GM21717 (cell line): ENCODE results near the gene KLHDC4.
A peak's percentile ranks its signal among the peaks of the same experiment; 100 is the strongest.
"Not testable (repeated sequence)": the region's sequence is repeated elsewhere in the genome, so short reads cannot be mapped to it uniquely, and the experiment has no call there.

Experiments used
- ATAC-seq: cut with Tn5 transposase; IDR thresholded peaks from one replicate; pipeline ENCODE4 v1.9.1; 2021; ENCODE audit warnings: mild to moderate bottlenecking, moderate library complexity; ENCODE audit not compliant: unreplicated experiment

KLHDC4 gene

GRCh38 chr16:87788730-87789436, 23.1 kb upstream of the KLHDC4 start:
- ATAC-seq: not testable (repeated sequence)

DNA sequence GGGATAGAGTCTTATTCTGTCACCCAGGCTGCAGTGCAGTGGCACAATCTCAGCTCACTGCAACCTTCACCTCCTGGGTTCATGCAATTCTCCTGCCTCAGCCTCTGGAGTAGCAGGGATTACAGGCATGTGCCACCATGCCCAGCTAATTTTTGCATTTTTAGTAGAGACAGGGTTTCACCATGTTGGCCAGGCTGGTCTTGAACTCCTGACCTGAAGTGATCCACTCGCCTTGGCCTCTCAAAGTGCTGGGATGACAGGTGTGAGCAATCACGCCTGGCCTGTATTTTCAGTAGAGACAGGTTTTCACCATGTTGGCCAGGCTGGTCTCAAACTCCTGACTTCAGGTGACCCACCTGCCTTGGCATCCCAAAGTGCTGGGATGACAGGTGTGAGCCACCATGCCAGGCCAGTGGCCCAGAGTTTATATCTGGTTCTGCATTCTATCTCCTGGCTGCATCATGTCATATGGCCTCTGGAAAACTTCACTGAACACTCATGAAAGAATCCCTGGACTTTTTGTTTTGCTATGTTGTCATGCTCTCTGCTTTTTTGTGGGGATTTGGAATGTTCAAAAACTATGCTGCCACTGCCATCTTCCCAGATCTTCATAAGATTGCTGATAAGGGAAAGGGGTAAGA, 21.8 kb upstream of the KLHDC4 start:
- ATAC-seq: not testable (repeated sequence)

DNA sequence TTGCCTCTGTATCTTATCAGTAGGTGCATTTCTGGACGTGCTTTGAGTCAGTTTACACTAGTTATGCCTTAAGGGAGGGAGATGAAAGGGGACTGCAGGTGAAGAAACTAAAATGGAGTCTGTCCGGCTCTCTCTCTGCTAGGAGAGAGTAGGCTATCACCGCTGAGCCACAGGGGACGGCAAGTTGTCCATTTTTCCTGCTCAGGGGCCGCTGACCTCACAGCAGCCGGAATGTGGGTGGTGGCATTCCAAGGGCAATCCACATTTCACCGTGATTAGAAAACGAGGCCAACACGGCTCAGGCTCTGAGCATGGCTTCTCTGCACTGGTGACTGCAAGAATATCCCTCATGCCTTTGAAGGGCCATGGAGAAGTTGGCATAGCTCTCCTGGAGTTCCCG, 19.0 kb upstream of the KLHDC4 start:
- ATAC-seq: no peak

GRCh38 chr16:87782033-87782432, 16.2 kb upstream of the KLHDC4 start:
- no peak for ATAC-seq

DNA sequence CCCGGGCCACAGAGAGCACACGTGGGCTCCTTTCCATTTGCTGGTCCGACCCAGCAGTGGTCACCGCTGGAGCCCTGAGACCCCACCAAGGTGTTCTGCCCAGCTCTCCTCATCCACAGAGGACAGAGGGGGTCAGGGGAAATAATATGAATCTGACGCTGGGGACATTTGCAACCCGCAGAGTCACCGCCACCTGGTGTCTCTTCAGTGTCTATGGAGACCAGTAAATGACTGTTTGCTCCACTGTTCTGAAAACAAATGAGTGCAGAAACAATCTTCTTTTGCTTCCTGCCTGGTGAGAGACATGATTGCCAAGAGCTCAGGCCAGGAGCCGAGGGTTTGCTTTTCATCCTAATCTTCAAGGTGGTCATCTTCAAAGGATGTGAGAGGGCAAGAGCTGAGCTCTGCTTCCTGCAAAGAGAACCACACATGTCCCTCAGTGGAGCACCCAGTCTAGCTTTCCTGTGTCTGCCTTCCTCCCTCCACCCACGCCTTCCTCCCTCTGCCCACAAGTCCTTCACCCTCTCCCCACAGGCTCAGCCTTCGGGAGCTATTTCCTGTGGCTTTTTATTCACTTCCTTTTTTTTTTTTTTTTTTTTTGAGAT, 14.7 kb upstream of the KLHDC4 start:
- ATAC-seq: peak; percentile 30

DNA sequence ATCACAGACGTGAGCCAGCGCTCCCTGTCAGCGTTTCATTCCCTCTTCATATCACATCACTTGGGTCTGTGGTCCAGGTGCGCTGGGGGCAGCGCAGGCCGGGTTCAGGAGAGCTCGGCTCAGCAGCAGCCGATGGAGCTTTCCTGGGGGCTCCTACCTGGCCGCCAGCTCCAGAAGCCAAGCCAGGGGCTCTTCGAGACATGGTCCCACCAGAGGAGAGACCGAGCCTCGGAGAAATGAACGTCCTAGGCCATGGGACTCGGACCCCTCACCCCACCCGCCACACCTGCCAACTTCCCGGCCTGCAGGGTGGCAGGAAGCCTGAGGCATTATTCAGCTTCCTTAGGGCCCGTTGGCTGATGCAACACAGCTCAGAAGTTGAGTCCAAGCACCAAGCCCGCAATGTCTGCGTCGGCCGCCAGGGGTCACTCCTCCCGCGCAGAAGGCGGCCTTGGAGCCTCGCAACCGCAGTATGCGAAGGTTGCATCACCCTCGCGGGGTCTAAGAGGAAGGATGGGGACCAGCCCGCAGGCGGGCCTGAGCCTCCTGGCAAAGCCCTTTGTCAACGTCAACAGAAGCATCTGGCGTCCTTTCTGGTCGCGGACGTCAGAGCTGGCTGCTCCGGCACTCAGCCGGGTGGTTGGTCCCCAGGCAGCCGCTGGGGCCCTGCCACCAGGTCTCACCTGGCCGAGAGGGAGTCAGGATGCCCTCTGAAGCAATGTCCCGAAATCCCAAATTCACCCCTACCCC, 13.2 kb upstream of the KLHDC4 start:
- peak; percentile 52 for ATAC-seq

DNA sequence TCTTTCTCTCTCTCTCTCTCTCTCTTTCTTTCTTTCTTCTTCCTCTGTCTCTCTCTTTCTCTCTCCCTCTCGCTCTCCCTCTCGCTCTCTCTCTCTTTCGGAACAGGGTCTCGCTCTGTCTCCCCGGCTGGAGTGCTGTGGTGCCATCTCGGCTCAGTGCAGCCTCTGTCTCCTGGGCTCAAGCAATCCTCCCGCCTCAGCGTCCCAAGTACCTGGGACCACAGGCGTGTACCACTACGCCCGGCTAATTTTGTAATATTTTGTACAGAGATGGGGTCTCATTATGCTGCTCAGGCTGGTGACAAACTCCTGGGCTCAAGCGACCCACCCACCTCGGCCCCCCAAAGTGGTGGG, 12.7 kb upstream of the KLHDC4 start:
- no peak for ATAC-seq

- ATAC-seq: not testable (repeated sequence)
These were observed 8.1 kb upstream of the KLHDC4 start for GRCh38 chr16:87773836-87774235.

GRCh38 chr16:87767456-87767855, 1.7 kb upstream of the KLHDC4 start:
- not testable (repeated sequence) for ATAC-seq

DNA sequence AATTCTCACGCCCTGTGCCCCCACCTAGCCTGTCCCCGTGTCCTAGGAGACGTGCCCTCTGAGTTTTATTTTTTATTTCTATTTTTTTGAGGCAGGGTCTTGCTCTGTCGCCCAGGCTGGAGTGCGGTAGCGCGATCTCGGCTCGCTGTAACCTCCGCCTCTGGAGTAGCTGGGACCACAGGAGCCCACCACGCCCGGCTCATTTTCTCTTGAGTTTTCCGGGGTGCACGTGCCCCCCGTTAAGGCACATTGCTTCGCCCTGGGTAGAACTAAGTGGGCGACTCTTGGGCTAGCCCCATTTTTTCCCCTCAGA, 655 bp upstream of the KLHDC4 start:
- ATAC-seq: no peak

DNA sequence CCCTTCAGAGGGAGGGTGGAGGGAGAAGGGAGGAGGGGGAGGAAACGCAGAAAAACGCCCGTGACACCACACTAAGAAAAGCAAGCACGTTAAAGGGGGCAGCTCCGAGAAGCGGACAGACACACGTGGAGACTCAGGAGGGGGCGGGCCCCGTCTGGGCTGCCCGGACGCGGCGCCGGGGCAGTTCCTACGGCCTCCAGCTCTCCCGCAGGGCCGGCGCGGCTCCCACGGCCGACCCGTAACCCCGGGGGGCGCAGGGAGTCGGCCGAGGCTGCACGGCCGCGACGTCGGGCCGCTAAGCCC, 362 bp downstream of the KLHDC4 start:
- ATAC-seq: peak; percentile 35

DNA sequence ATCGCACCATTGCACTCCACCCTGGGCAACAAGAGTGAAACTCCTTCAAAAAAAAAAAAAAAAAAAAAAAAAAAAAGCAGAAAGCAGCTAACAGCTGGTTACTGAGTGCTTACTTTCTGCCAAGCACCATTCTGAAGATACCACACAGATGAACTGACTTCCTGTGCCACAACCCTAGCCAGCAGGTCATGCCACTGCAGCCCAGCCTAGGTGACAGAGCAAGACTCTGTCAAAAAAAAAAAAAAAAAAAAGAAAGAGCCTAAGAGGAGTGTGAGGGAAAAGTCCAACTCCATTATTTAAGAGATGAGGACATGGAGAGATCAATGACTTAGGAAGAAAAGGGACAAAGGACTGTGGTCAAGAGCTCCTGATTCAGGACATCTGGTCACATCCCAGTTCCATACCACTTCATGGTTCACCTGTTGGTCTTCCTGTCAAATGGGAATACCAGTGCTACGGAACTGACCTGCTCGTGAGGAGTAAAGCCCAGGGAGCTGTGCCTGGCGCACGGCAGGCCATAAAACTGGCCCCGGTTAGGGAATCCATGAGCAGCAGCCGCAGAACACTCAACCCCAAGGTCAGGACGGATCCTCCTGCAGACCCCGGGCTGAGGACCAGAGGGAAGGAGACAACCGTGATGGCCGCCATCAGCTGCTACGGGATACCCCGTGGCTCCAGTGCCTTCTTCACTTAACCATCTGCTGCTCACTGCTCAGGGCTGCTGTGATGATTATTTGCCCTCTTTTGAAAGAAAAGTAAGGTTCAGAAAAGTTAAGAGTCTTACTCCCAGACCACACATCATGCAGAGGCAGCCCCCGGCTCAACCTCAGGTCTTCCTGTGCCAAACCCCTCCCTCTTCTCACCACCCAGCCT, 950 bp downstream of the KLHDC4 start:
- no peak for ATAC-seq

DNA sequence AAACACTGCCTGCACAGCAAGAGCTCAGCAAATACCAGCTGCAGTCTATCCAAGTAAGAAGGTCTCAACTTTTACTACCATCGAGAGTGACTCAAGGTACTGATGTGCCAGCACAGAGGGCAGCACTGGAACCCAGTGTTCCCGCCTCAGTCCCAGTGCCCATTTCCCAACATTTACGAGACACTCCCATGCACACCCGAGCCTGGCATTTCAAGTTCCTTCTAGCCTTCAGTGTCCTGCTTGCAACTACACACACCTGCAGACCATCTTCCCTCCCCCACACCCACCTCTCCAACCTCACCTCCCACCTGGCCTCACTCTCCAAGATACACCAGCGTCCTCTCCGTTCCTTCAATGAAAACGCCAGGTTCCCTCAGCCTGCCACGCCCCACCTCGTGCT, 3.2 kb downstream of the KLHDC4 start:
- no peak for ATAC-seq

GRCh38 chr16:87762071-87762571, 3.7 kb downstream of the KLHDC4 start:
- no peak for ATAC-seq

- no peak for ATAC-seq
These were observed 4.7 kb downstream of the KLHDC4 start for GRCh38 chr16:87761060-87761459.

- no peak for ATAC-seq
These were observed 7.9 kb downstream of the KLHDC4 start for GRCh38 chr16:87757841-87758426.

- ATAC-seq: no peak
These were observed 11.3 kb downstream of the KLHDC4 start for GRCh38 chr16:87754535-87754934.

- no peak for ATAC-seq
These were observed 18.0 kb downstream of the KLHDC4 start for GRCh38 chr16:87747626-87748414.

DNA sequence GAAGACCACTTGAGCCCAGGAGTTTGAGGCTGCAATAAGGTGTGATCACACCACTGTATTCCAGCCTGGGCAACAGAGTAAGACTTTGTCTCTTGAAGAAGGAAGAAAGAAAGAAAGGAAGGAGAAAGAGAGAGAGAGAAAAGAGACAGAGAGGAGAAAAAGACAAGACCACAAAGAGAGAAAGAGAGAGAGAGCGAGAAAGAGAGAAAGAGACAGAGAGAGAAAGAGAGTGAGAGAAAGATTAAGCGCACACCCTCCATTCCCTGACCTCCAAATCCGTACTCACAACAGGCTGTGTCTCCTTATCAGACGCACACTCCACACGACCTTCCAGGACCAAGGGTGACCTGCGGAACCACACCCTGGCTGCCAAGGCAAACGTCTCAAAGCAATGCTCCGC, 19.6 kb downstream of the KLHDC4 start:
- ATAC-seq: no peak
